ENCODE measurements around the gene CD226.

The CD226 gene

GRCh38 chr18:69947361-69948133, at the start of gene CD226:
TSS of gene CD226 (minus strand) at chr18:69947873. CDS start at chr18:69947406, 467 bp downstream.
- H2AFZ ChIP-seq (ENCODE audit: low read depth, low read length, severe bottlenecking): no peak within 1 kb of the TSS
- H3K9ac ChIP-seq (ENCODE audit: low read length): no peak within 1 kb of the TSS
- no peaks in the 10 kb centered on the region for H3K27me3 ChIP-seq (ENCODE audit: low read length)

GRCh38 chr18:69996951-69997798, 49.5 kb upstream of the CD226 start:
- no peaks in the 10 kb centered on the region for H3F3A ChIP-seq (ENCODE audit: insufficient read depth)
- H3K4me2 ChIP-seq (ENCODE audit: low read depth, low read length, poor library complexity, severe bottlenecking): no peak overlapping the region
- TF ChIP-seq CTCF (IDR thresholded peaks at IDR 0.05; ENCODE audit: insufficient read depth, low read length, poor library complexity, severe bottlenecking): no peak
- TF ChIP-seq EZH2phosphoT487 (conservative IDR thresholded peaks at IDR 0.05; ENCODE audit: low read length): no peak
- H2AFZ ChIP-seq (ENCODE audit: low read depth, low read length, severe bottlenecking): no peak overlapping the region
- H3K27ac ChIP-seq (ENCODE audit: low read depth, low read length): no peak overlapping the region
- no peaks in the 10 kb centered on the region for H3K36me3 ChIP-seq (ENCODE audit: low read length)
- H3K9ac ChIP-seq (ENCODE audit: low read length): no peak overlapping the region
- H3K79me2 ChIP-seq (ENCODE audit: insufficient read depth, low read length): no peaks in the 10 kb centered on the region
- no peaks in the 10 kb centered on the region for H4K20me1 ChIP-seq (ENCODE audit: low read depth, low read length)
- no peaks in the 10 kb centered on the region for H3K27me3 ChIP-seq (ENCODE audit: low read length)
- H3K4me3 ChIP-seq (ENCODE audit: insufficient read depth, low read length, poor library complexity, severe bottlenecking): no peak overlapping the region
- no peaks in the 10 kb centered on the region for H3K9me2 ChIP-seq (replicated peaks; ENCODE audit: insufficient read depth, low read length)
- H3K9me3 ChIP-seq (ENCODE audit: insufficient read depth, low read length): no peaks in the 10 kb centered on the region

More at GRCh38 chr18:69947361-69948133, at the start of gene CD226:
- Histone ChIP-seq H3K4me3 (ENCODE audit: insufficient read depth, low read length, poor library complexity, severe bottlenecking) (no peak within 1 kb of the TSS), H3K36me3 (ENCODE audit: low read length) (no peaks in the 10 kb centered on the region), H3K27ac (ENCODE audit: low read depth, low read length) (no peak within 1 kb of the TSS), H3K9me3 (ENCODE audit: insufficient read depth, low read length) (no peaks in the 10 kb centered on the region), H4K20me1 (ENCODE audit: low read depth, low read length) (no peaks in the 10 kb centered on the region), H3K4me2 (ENCODE audit: low read depth, low read length, poor library complexity, severe bottlenecking) (no peak within 1 kb of the TSS), H3K79me2 (ENCODE audit: insufficient read depth, low read length) (no peaks in the 10 kb centered on the region), H3K9me2 (replicated peaks; ENCODE audit: insufficient read depth, low read length) (no peaks in the 10 kb centered on the region), H3F3A (ENCODE audit: insufficient read depth) (no peaks in the 10 kb centered on the region)
- no peak for TF ChIP-seq EZH2phosphoT487 (conservative IDR thresholded peaks at IDR 0.05; ENCODE audit: low read length)
- TF ChIP-seq CTCF (IDR thresholded peaks at IDR 0.05; ENCODE audit: insufficient read depth, low read length, poor library complexity, severe bottlenecking): no peak

- Histone ChIP-seq H3K36me3 (ENCODE audit: low read length) (no peaks in the 10 kb centered on the region), H3K4me2 (ENCODE audit: low read depth, low read length, poor library complexity, severe bottlenecking) (no peak overlapping the region), H3K27ac (ENCODE audit: low read depth, low read length) (no peak overlapping the region), H3F3A (ENCODE audit: insufficient read depth) (no peaks in the 10 kb centered on the region), H3K9ac (ENCODE audit: low read length) (no peak overlapping the region), H4K20me1 (ENCODE audit: low read depth, low read length) (no peaks in the 10 kb centered on the region), H2AFZ (ENCODE audit: low read depth, low read length, severe bottlenecking) (no peak overlapping the region), H3K79me2 (ENCODE audit: insufficient read depth, low read length) (no peaks in the 10 kb centered on the region), H3K4me3 (ENCODE audit: insufficient read depth, low read length, poor library complexity, severe bottlenecking) (no peak overlapping the region), H3K9me3 (ENCODE audit: insufficient read depth, low read length) (no peaks in the 10 kb centered on the region), H3K27me3 (ENCODE audit: low read length) (no peaks in the 10 kb centered on the region), H3K9me2 (replicated peaks; ENCODE audit: insufficient read depth, low read length) (no peaks in the 10 kb centered on the region)
- no peak for TF ChIP-seq EZH2phosphoT487 (conservative IDR thresholded peaks at IDR 0.05; ENCODE audit: low read length)
- TF ChIP-seq CTCF (IDR thresholded peaks at IDR 0.05; ENCODE audit: insufficient read depth, low read length, poor library complexity, severe bottlenecking): no peak
Measured at GRCh38 chr18:69996417-69996816, 48.7 kb upstream of the CD226 start.

All from SU-DHL-6 (cell line).